Endothelial cell (in vitro differentiated cells): Measurements from ENCODE around the gene MGRN1. TPM values are rescaled to one million over a fixed set of nuclear protein-coding genes. Genes with fewer than 3 reads are reported as not detected.

Source experiments
- DNase-seq: peaks from one replicate; pipeline ENCODE4 v3.0.0; 2021; ENCODE audit warnings: low spot score
- H3K27ac Mint-ChIP-seq: one replicate; pipeline ENCODE4 v1.8.0; 2021; ENCODE audit warnings: mixed read lengths, inconsistent platforms; ENCODE audit not compliant: unreplicated experiment
- H3K27me3 Mint-ChIP-seq: one replicate; pipeline ENCODE4 v1.8.0; 2021; ENCODE audit warnings: mild to moderate bottlenecking, moderate library complexity, mixed read lengths, inconsistent platforms; ENCODE audit not compliant: unreplicated experiment
- H3K36me3 Mint-ChIP-seq: one replicate; pipeline ENCODE4 v1.8.0; 2021; ENCODE audit warnings: mild to moderate bottlenecking, low read depth, mixed read lengths, inconsistent platforms; ENCODE audit not compliant: unreplicated experiment
- H3K4me1 Mint-ChIP-seq: one replicate; pipeline ENCODE4 v1.8.0; 2021; ENCODE audit warnings: mild to moderate bottlenecking, mixed read lengths, inconsistent platforms; ENCODE audit not compliant: unreplicated experiment
- H3K4me3 Mint-ChIP-seq: one replicate; pipeline ENCODE4 v1.8.0; 2021; ENCODE audit warnings: mild to moderate bottlenecking, mixed read lengths, inconsistent platforms; ENCODE audit not compliant: unreplicated experiment
- H3K9me3 Mint-ChIP-seq: one replicate; pipeline ENCODE4 v1.8.0; 2021; ENCODE audit warnings: mixed read lengths, inconsistent platforms; ENCODE audit not compliant: unreplicated experiment
- total RNA-seq: library from RNA; stranded (reverse); fragmentation: NEBNext Ultra II Directional; extraction: Animal tissue kit (Norgen Biotek cat#: 25700); gene quantifications from one replicate; pipeline ENCODE4 v1.2.1, GENCODE V29; 2021; ENCODE audit not compliant: unreplicated experiment
- TF ChIP-seq, protein P1 (sequence below): fragments of 200-600 bp; sonication (generic); IDR thresholded peaks from one replicate; pipeline ENCODE4 v1.5.0; 2021; ENCODE audit warnings: antibody characterized with exemption; ENCODE audit not compliant: unreplicated experiment

Gene MGRN1
- total RNA-seq, 1 donor from 2014 or later, result 82.5 TPM

DNA sequence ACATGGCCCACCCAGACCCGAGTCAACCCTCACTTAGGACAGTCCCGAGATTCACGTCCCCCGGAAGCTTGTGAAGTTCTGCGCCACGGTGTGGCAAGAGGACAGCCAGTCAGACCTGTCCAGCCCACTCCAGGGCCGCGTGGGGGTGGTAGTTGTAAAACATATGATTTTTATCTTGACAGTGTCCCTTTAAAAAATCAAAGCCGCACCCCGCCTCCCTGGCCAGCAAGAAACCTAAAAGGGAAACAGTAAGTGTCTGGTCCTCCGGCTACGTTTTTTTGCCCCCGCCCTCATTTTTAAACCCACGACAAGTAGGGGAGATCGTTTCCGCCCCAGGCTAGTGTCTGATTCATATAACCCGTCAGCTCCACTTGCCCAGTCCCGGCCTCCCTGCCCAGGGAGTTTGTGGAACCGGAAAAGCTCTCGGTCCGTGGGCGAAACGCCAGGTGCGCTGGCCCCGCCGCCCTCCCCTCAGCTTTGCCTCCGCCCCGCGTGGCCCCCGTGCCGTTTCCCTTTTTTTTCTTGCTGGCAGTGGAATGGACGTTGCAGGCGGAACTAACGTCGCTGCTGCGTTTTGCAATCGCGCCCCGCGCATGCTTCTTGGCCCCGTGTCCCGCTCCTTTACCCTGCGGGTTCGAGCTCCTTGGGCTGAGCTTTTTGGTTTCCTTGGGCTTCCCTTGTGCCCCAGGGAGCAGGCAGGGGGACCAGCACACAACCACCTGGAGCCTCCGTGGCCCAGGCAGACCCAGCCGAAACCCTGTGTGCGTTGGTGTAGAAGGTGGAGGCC is 55.4 kb downstream of the MGRN1 start:
- Mint-ChIP-seq H3K36me3 (peaks cover 12% of the 10 kb centered on the region), H3K9me3 (no peaks in the 10 kb centered on the region), H3K27ac (no peak overlapping the region), H3K4me1 (no peaks in the 10 kb centered on the region), H3K27me3 (peaks cover 7% of the 10 kb centered on the region), H3K4me3 (no peak overlapping the region)
- no peak for DNase-seq
- TF ChIP-seq, protein P1, sequence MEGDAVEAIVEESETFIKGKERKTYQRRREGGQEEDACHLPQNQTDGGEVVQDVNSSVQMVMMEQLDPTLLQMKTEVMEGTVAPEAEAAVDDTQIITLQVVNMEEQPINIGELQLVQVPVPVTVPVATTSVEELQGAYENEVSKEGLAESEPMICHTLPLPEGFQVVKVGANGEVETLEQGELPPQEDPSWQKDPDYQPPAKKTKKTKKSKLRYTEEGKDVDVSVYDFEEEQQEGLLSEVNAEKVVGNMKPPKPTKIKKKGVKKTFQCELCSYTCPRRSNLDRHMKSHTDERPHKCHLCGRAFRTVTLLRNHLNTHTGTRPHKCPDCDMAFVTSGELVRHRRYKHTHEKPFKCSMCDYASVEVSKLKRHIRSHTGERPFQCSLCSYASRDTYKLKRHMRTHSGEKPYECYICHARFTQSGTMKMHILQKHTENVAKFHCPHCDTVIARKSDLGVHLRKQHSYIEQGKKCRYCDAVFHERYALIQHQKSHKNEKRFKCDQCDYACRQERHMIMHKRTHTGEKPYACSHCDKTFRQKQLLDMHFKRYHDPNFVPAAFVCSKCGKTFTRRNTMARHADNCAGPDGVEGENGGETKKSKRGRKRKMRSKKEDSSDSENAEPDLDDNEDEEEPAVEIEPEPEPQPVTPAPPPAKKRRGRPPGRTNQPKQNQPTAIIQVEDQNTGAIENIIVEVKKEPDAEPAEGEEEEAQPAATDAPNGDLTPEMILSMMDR, result no peak

DNA sequence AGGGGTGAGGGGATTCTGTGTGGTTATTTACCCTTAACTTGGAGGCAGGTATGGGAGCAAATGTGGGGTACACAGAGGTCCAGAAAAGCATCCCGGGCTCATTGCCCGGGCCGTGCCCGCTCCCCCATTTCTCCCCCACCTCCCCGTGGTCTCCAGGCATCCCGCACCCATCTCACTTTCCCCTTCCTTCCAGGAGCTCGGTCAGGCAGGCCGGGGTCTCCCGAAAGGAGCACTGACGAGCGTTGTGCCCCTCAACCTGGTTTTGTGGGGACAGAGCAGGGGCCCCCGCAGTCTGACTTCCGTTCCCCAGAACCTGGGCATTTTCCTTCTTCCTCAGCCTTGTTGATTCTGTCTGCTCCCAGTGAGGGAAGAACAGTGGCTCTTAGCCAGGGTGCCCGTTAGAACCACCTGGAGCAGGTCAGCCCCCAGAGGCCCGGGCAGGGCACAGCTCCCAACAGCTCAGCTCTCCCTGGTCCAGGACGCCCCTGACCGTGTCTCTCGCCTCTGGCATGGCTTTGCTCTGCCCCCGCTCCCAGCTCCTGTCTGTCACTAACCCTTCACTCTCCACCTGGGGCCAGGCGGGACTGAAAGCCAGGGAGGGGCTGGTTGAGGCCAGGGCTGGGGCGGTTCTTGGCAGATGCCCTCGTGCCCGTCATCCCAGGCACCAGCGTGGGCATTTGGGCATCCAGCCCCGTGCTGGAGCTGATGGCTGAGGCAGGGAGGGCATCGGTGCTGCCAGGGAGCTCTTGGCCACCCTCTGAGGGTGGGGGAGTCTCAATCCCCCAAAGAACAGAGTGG is 56.2 kb downstream of the MGRN1 start:
- peaks cover 14% of the 10 kb centered on the region for H3K36me3 Mint-ChIP-seq
- no peak for DNase-seq
- H3K4me1 Mint-ChIP-seq, result no peaks in the 10 kb centered on the region
- no peaks in the 10 kb centered on the region for H3K9me3 Mint-ChIP-seq
- H3K27ac Mint-ChIP-seq, result no peak overlapping the region
- TF ChIP-seq, protein P1, result no peak
- H3K27me3 Mint-ChIP-seq, result peaks cover 7% of the 10 kb centered on the region
- H3K4me3 Mint-ChIP-seq, result no peak overlapping the region

DNA sequence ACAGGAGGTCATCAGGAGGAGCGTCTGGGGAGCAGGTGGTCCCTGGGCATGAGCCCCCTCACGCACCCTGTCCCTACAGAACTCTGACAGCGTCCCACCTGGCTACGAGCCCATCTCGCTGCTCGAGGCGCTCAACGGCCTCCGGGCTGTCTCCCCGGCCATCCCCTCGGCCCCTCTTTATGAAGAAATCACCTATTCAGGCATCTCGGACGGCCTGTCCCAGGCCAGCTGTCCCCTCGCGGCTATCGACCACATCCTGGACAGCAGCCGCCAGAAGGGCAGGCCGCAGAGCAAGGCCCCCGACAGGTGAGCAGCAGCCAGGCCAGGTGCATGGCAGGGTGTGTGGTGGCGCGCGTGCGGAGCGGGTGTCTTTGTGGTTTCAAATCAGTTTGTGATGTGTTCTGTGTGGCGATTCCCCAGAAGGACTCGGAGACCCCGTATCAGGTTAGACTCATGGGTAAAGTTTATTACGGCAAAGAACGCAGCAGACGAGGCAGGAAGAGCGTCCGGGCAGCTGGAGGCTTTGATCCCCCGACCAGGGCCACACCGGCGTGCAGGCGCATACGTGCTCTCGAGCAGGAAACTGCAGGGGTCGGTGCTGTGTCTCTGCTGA is 57.0 kb downstream of the MGRN1 start:
- TF ChIP-seq, protein P1, result no peak
- DNase-seq, result no peak
- Mint-ChIP-seq H3K9me3 (no peaks in the 10 kb centered on the region), H3K27me3 (peaks cover 9% of the 10 kb centered on the region), H3K36me3 (peaks cover 14% of the 10 kb centered on the region), H3K27ac (no peak overlapping the region), H3K4me3 (no peak overlapping the region), H3K4me1 (no peaks in the 10 kb centered on the region)

DNA sequence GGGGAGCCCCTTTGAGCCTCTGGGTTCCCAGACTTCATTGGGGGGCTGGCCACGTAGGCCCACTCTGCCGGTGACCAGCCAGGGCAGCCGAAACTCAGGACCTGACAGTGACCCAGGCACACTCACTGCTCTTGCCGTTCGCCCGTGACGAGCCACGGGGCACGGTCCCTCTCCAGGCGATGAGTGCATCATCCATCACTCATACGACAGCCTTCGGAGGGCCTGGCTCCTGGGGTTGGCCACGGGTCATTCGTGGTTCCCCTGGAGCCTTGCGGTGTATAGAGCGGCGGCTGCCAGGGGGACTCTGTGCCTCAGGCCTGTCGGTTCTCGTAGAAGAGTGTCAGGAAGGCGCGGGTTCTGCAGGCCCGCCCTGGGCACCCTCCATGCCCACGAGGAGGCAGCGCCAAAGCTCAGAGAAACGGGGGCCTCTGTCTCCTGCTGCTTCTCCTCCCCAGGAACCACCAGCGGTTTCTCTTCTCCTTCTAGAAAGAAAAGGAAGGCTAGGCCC is 57.5 kb downstream of the MGRN1 start:
- TF ChIP-seq, protein P1, result no peak

More for the DNA sequence above, 57.5 kb downstream of the MGRN1 start:
- no peaks in the 10 kb centered on the region for H3K4me1 Mint-ChIP-seq
- no peak overlapping the region for H3K4me3 Mint-ChIP-seq
- H3K9me3 Mint-ChIP-seq, result no peaks in the 10 kb centered on the region
- peaks cover 18% of the 10 kb centered on the region for H3K36me3 Mint-ChIP-seq
- H3K27me3 Mint-ChIP-seq, result peaks cover 10% of the 10 kb centered on the region
- no peak for DNase-seq
- no peak overlapping the region for H3K27ac Mint-ChIP-seq
